Stomach smooth muscle (tissue), 2 donors: ENCODE measurements around the gene CCDC6.
"Not testable (repeated sequence)": the region's sequence is repeated elsewhere in the genome, so short reads cannot be mapped to it uniquely, and the experiment has no call there.

Experiments
- H3K27ac ChIP-seq: one replicate; pipeline ENCODE4 v1.7.0; 2013; ENCODE audit warnings: mild to moderate bottlenecking, low read length, inconsistent platforms
- H3K27me3 ChIP-seq, 2 donors: one replicate each; pipeline ENCODE4 v1.7.0; 2013; ENCODE audit warnings: low read length in 2 of 2; ENCODE audit not compliant: insufficient read depth in 2 of 2, control insufficient read depth in 1 of 2
- H3K36me3 ChIP-seq, 2 donors: one replicate each; pipeline ENCODE4 v1.7.0; 2013; ENCODE audit warnings: low read length in 2 of 2; ENCODE audit not compliant: control insufficient read depth in 2 of 2, insufficient read depth in 2 of 2
- H3K4me1 ChIP-seq: one replicate; pipeline ENCODE4 v1.7.0; 2013; ENCODE audit warnings: low read length; ENCODE audit not compliant: control insufficient read depth, insufficient read depth
- H3K4me3 ChIP-seq, 2 donors: one replicate each; pipeline ENCODE4 v1.7.0; 2013; ENCODE audit warnings: low read length in 2 of 2
- H3K9ac ChIP-seq, 2 donors: one replicate each; pipeline ENCODE4 v1.7.0; 2013; ENCODE audit warnings: low read length in 2 of 2, mild to moderate bottlenecking in 1 of 2
- H3K9me3 ChIP-seq, 2 donors: one replicate each; pipeline ENCODE4 v1.7.0; 2013; ENCODE audit warnings: low read length in 2 of 2; ENCODE audit not compliant: control insufficient read depth in 2 of 2
- donor health status: healthy.
- donor health status: Pancreatic carcinoma.

Gene CCDC6

GRCh38 chr10:59744762-59745161 lies 161.6 kb downstream of the CCDC6 start:
- H3K9ac ChIP-seq, H3K4me1 ChIP-seq, H3K27me3 ChIP-seq, H3K9me3 ChIP-seq, H3K27ac ChIP-seq, H3K4me3 ChIP-seq, H3K36me3 ChIP-seq: not testable (repeated sequence)

DNA sequence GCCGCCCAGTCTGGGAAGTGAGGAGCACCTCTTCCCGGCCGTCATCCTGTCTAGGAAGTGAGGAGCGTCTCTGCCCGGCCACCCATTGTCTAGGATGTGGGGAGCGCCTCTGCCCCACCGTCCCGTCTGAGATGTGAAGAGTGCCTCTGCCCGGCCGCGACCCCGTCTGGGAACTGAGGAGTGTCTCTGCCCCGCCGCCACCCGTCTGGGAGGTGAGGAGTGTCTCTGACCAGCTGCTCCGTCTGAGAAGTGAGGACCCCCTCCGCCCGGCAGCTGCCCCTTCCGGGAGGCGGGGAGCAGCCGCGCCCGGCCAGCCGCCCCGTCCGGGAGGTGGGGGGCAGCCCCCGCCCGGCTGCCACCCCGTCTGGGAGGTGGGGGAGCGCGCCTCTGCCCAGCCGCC lies 162.2 kb downstream of the CCDC6 start:
- not testable (repeated sequence) for H3K9me3 ChIP-seq, H3K9ac ChIP-seq, H3K4me3 ChIP-seq, H3K27ac ChIP-seq, H3K27me3 ChIP-seq, H3K36me3 ChIP-seq, H3K4me1 ChIP-seq

GRCh38 chr10:59741583-59741982 lies 164.8 kb downstream of the CCDC6 start:
- no peaks in the 10 kb centered on the region for H3K27me3 ChIP-seq
- H3K27ac ChIP-seq = no peak overlapping the region
- H3K9me3 ChIP-seq = no peaks in the 10 kb centered on the region
- H3K4me3 ChIP-seq = no peak overlapping the region
- H3K36me3 ChIP-seq = no peaks in the 10 kb centered on the region
- H3K4me1 ChIP-seq = no peaks in the 10 kb centered on the region
- no peak overlapping the region for H3K9ac ChIP-seq

DNA sequence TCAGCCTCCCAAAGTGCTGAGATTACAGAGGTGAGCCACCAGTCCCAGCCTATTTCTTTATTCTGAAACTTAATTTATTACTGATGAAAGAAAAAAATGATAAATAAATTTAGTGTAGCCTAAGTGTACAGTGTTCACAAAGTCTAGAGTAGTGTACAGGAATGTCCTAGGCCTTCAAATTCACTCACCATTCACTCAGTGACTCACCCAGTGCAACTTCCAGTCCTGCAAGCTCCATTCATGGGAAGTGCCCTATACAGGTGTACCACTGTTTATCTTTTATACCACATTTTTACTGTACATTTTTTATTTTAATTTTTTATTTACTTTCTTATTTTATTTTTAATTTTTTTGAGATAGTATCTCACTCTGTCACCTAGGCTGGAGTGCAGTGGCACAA lies 165.3 kb downstream of the CCDC6 start:
- Histone ChIP-seq H3K27ac (no peak overlapping the region), H3K4me3 (no peak overlapping the region), H3K4me1 (no peaks in the 10 kb centered on the region), H3K9ac (no peak overlapping the region), H3K27me3 (no peaks in the 10 kb centered on the region), H3K36me3 (no peaks in the 10 kb centered on the region), H3K9me3 (no peaks in the 10 kb centered on the region)
